HG03457 (cell line): ENCODE measurements around the gene GULP1.
A peak's percentile ranks its signal among the peaks of the same experiment; 100 is the strongest.

Experiments
- ATAC-seq: cut with Tn5 transposase; IDR thresholded peaks from one replicate; pipeline ENCODE4 v1.9.1; 2021; ENCODE audit warnings: moderate number of reproducible peaks; ENCODE audit not compliant: unreplicated experiment

The GULP1 gene

GRCh38 chr2:188365058-188365641, 73.5 kb downstream of the GULP1 start:
- ATAC-seq = no peak

DNA sequence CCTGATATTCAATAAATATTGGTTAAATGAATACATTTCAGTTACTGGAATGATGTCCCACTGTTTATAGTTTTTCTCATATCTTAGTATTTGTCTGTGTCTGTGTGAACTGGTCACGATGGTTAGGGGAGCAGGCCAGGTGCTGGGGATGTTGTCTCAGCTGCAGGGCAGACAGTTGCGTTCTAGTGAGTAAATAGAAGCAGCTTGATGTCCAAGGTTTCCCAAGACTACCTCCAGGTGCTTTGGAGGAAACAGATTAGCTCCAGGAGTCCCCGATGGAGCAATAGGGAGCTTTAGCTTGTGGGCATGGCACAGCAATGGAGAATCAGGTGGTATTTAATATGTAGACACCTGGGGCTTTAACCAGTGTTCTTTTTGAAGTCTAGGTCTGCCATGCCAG, 75.5 kb downstream of the GULP1 start:
- no peak for ATAC-seq

- ATAC-seq = peak; percentile 94
Observed at GRCh38 chr2:188369365-188369764, 77.7 kb downstream of the GULP1 start.

DNA sequence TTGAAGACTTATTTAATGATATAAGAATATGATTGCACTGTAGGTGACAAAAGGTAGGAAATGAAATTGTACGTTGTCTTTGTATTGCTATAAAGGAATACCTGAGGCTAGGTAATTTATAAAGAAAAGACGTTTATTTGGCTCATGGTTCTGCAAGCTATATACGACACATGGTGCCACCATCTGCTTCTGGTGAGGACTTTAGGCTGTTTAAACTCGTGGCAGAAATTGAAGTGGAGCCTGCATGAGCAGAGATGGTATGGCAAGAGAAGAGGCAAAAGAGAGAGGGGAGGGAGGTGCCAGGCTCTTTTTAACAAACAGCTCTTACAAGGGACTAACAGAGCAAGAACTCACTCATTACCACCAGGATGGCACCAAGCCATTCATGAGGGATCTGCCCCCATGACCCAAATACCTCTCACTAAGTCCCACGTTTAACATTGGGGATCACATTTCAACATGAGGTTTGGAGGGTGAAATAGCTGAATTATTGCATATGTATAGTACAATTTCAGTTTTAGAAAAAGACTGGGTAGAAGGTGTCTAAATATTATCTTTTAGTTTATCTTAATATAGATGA, 86.8 kb downstream of the GULP1 start:
- ATAC-seq = no peak

GRCh38 chr2:188379748-188380147, 88.1 kb downstream of the GULP1 start:
- no peak for ATAC-seq

- ATAC-seq = no peak
Observed at GRCh38 chr2:188380280-188380679, 88.6 kb downstream of the GULP1 start.

GRCh38 chr2:188381614-188382013, 89.9 kb downstream of the GULP1 start:
- ATAC-seq = no peak

GRCh38 chr2:188382107-188382506, 90.4 kb downstream of the GULP1 start:
- no peak for ATAC-seq

DNA sequence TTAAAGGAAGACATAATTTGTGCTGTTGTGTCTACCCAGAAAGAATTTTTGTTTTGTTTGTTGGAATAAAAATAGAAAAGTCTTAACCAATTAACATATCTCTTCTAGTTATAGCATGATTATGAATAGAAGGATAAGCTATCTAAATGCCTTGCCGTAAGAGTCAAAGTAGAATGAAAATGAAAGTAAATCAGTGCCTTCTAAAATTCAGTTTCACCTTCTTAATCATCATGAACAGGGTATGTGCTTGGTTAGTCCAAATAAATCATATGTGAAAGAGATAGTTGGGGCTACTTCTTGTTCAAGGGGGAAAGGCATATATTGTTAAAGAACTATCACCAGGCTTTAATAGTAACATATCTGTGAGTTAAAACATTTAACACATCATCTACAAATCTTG, 91.5 kb downstream of the GULP1 start:
- ATAC-seq = no peak

GRCh38 chr2:188385857-188386256, 94.2 kb downstream of the GULP1 start:
- no peak for ATAC-seq

- no peak for ATAC-seq
Observed at GRCh38 chr2:188388831-188389230, 97.2 kb downstream of the GULP1 start.

DNA sequence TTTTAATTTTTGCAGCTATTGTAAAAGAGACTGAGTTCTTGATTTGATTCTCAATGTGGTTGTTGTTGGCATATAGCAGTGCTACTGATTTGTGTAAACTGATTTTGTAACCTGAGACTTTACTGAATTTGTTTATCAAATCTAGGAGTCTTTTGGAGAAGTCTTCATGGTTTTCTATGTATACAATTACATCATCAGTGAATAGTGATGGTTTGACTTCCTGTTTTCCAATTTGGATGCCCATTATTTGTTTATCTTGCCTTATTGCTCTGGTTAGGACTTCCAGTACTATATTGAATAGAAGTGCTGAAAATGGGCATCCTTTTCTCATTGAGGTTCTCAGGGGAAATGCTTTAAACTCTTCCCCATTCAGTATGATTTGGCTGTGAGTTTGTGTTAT, 99.7 kb downstream of the GULP1 start:
- ATAC-seq = no peak

- ATAC-seq = no peak
Observed at GRCh38 chr2:188394931-188395472, 103.3 kb downstream of the GULP1 start.

- no peak for ATAC-seq
Observed at GRCh38 chr2:188395903-188396689, 104.4 kb downstream of the GULP1 start.

GRCh38 chr2:188399159-188399558, 107.5 kb downstream of the GULP1 start:
- ATAC-seq = no peak

DNA sequence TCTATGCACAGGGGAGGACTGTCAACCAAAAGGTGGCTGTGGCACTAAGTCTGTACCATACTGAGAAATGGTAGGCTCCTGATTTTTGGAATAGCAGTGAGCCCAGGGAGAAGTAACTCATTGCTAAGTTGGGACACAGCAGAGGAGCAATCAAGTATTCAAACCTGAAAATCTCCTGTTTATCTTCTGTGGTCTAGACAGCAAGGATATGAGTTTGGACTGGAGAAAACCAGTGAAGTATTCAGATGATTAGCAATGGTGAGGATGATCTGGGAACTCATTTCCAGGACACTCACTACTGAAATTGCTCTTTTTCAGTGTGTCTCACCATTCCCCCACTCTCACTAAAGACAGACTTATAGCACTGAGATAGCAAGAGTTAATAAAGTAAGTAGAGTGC, 112.0 kb downstream of the GULP1 start:
- ATAC-seq = no peak

DNA sequence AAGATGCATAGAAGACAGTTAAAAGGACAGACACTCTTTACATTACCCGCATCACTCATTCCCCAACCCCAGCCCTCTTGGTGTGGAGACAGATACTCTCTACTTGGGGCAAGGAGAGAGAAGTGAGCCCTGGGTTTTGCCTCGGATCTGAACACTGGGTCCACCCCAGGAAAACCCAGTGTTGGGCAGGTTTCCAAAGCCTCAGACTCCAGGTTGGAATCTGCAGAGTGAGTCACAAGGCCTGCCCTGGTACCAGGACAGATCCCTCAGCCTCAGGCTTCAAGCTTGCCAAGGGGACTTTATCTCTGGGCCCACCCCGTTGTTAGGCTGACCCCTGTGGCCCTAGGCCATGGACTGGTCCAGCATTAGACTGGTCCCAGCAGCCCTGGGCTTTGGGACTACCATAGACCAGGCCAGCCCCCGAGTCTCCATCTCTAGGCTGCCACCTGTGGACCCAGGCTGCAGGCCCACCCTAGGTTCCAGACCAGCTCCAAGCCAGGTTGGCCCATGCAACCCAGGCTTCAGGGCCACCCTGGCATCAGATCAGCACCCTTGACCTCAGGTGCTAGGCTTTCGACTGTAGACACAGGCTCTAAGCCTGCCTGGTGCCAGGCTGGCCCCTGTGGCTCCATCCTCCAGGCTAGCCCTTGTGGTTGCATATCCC, 112.8 kb downstream of the GULP1 start:
- ATAC-seq = no peak

GRCh38 chr2:188406414-188406813, 114.7 kb downstream of the GULP1 start:
- ATAC-seq = no peak

DNA sequence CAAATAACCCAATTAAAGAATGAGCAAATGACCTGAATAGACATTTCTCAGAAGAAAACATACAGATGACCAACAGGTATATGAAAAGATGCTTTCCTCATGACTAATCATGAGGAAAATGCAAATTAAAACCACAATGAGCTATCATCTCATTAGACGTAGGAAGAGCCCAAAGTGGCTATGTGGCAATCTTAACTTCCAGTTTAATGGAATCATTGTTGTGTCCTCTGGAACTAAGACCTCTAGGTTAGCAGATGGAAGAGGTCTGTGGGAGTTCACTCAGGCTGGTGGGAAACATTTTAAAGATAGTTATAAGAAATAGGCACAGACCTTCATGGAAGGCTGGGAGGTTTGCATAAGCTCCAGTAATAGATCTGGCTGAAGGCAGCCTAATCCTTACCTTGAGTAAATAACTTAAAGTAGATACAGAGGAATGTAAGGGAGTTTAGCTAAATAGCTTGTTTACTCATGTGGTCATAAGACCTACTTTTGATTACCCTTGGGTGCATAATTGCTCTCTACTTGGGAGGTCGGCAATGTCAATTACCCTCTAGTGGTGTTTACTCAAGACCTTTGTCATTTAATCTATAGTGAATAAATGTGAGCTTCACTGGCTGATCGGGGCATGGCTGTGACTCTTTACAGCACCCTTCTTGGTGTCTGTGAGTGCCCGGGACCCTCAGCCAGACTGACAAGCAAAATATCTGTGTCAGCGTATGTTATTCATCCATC, 119.0 kb downstream of the GULP1 start:
- no peak for ATAC-seq

- no peak for ATAC-seq
Observed at GRCh38 chr2:188412190-188412589, 120.5 kb downstream of the GULP1 start.

DNA sequence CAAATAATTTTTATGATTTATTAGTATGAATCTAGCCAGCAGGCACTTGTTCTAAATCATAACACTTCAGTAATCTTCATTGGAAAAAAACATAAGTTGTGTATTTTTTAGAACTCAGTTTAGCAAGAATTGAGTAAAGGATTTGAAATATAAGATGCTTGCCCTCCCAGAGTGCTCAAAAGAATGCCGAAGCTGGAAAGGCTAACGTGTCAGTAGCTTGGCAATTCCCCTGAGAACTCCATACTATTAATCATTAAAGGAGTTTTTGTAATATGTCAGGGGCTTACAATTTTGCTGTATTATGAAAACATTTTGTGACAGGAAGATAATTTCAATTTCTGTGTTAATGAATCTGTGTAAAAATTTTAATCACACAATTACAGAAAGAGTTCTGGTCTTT, 122.7 kb downstream of the GULP1 start:
- ATAC-seq = no peak
